Stimulated activated naive CD4-positive, alpha-beta T cell treated with Interleukin-2 at 50 U/mL for 16 hours (primary cell): ENCODE data around the gene ELF2.
A peak's percentile ranks its signal among the peaks of the same experiment; 100 is the strongest.
"Not testable (repeated sequence)": the region's sequence is repeated elsewhere in the genome, so short reads cannot be mapped to it uniquely, and the experiment has no call there.

Source experiments
- DNase-seq: peaks from one replicate; lab custom pipeline; 2025; lab: John Stamatoyannopoulos, UW

Gene ELF2

GRCh38 chr4:139020384-139020783 is 156.6 kb downstream of the ELF2 start:
- DNase-seq, result no peak

GRCh38 chr4:139018971-139019758 is 157.9 kb downstream of the ELF2 start:
- DNase-seq, result no peak

- no peak for DNase-seq
Measured at GRCh38 chr4:139018501-139018900, 158.5 kb downstream of the ELF2 start.

GRCh38 chr4:139017861-139018260 is 159.2 kb downstream of the ELF2 start:
- no peak for DNase-seq

- no peak for DNase-seq
Measured at GRCh38 chr4:139015948-139016471, 161.0 kb downstream of the ELF2 start.

GRCh38 chr4:139015269-139015947 is 161.6 kb downstream of the ELF2 start, which contains the start of gene NOCT:
TSS of gene NOCT (plus strand) at chr4:139015781. CDS start at chr4:139015982, 201 bp downstream.
- peak; percentile 96 for DNase-seq

GRCh38 chr4:139014371-139015268 is 162.4 kb downstream of the ELF2 start:
- DNase-seq, result peak; percentile 46

- no peak for DNase-seq
Measured at GRCh38 chr4:139011225-139011950, 165.6 kb downstream of the ELF2 start.

- no peak for DNase-seq
Measured at GRCh38 chr4:139009702-139010101, 167.3 kb downstream of the ELF2 start.

- DNase-seq, result not testable (repeated sequence)
Measured at GRCh38 chr4:139008278-139008677, 168.7 kb downstream of the ELF2 start.

- DNase-seq, result no peak
Measured at GRCh38 chr4:139007640-139008039, 169.4 kb downstream of the ELF2 start.
